Measurements from ENCODE around the gene IGFLR1.

The IGFLR1 gene, protein sequence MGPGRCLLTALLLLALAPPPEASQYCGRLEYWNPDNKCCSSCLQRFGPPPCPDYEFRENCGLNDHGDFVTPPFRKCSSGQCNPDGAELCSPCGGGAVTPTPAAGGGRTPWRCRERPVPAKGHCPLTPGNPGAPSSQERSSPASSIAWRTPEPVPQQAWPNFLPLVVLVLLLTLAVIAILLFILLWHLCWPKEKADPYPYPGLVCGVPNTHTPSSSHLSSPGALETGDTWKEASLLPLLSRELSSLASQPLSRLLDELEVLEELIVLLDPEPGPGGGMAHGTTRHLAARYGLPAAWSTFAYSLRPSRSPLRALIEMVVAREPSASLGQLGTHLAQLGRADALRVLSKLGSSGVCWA

DNA sequence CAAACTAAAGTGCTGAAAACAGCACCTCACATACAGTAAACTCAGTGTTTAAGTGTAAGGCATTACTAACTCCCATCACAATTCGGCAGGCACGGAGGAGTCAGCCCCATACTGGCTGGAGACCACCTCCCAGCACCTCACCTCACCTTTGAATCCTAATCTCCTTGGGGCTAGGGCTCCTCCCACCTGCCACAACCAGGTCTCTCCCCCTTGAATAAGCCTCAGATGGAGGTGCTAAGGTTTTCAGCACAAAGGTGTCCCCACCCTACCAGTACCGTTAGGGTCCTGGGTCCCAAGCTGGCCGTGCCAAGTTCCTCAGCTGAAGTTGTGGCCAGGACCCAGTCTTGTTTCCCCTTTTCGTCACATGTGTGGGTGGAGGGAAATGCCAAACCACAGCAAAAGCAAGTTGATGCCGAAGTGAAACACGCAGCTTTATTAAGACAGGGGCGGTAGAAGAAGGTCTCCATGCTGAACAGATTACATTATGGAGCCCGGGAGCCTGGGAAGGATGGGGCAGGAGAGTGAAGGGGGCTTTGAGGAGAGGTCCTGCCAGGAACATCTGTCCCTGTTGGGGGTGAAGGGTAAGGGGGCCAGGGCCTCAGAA is at the start of gene IGFLR1:
Gene IGFLR1 (minus strand): TSS at position 332 of the 604 bp plus-strand sequence. CDS start 1,272 bp downstream, outside the sequence.
- DNase-seq: no peak

DNA sequence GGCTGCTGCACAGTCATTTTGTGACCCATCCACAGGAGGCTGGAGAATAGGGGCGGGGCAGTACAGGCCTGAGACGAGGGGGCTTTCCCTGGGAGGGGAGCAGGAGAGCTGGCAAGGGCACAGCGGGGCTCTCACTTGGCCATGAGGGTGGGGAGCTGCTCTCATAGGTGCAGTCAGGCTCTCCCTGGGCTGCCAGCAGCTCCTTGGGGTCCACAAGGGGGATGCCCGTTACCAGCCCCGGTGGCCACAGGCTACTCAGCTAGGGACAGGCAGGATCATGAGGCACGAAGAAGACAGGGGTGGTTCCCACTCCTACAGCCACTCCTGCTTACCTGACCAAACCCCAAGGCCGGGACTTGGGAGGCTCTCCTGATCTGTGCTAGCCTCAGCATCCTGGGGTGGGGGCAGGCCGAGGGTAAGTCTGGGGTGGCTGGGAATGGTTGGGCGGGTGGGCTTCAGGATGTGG is 49.6 kb upstream of the IGFLR1 start:
- no peak for DNase-seq

DNA sequence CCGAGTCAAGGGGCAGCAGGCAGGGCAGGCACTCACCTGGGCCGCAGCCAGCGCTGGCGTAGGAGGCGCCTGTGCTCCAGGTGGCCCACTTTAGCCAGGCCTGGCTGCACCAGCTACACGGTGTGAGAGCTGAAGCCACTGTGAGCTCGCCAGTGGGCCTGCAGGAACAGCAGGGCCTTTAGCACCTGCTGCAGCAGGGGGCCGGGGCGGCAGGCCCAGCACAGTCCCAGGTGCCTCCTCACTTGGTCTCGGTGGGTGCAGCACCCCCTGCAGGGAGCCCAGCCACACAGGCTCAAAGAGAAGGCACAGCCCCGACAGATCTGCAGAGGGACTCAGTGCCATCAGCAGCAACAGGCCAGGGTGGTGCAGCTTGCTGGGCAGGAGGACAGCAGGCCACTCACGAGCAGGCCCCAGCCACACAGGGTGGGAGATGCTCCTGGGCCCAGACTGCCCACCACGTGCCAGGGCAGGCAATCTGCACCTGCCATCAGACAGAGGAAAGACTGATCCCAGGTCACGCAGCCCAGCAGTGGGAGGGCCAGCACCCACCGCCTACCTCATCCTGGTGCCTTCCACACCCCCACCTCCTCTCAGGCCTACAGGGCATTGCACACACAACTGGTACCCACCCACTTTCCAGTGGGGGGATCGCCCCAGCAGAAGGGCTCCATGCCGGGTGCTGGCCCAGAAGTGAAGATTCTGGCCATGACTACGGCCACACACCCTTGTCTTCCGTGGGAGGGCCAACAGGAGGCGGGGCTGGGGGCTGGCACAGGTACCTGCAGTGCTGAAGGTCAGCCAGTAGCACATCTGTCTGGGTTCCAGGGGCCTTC is 48.9 kb upstream of the IGFLR1 start:
- DNase-seq: peak; percentile 73

DNA sequence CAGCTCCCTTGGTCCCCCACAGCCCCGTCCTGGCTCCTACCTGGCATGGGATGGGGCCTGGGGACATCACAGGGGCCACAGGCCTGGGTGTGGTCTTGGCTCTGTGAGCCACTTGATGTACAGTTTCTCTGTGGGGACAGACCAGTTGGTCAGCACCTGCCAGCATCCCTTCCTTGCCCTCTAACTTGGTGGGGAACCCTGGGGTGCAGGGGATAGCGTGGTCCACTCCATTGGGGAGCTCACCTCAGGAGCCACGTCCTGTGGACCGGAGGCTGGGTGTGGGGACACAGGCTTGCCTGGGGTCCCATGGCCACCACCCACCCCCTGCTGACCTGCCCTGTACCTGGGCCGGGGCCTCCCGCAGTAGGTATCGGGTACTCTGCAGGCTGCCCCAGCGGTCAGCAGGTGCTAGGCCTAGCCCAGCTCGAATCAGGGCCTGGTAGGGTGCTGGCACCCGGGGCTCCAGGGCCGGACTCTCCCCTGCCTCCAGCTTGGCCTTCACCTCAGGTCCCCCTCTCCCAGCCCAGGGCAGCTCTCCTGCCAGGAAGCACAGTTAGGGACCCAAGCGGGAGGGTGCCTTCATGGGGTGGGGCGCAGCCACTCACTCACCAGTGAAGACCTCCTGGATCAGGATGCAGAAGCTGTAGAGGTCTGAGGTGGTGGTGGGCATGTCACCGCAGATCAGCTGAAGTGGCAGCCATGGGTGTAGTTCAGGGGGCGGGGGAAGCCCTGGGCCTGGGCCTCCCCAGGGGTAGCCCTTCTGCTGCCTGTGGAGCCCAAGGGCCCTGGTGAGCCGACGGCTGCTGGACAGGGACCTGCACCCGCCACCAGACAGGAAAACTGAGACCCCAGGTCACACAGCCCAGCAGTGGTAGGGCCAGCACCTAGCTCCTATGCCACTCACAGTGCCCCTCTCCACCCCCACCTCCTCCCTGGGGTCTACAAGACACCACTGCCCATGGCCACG is 48.0 kb upstream of the IGFLR1 start:
- DNase-seq: no peak

DNA sequence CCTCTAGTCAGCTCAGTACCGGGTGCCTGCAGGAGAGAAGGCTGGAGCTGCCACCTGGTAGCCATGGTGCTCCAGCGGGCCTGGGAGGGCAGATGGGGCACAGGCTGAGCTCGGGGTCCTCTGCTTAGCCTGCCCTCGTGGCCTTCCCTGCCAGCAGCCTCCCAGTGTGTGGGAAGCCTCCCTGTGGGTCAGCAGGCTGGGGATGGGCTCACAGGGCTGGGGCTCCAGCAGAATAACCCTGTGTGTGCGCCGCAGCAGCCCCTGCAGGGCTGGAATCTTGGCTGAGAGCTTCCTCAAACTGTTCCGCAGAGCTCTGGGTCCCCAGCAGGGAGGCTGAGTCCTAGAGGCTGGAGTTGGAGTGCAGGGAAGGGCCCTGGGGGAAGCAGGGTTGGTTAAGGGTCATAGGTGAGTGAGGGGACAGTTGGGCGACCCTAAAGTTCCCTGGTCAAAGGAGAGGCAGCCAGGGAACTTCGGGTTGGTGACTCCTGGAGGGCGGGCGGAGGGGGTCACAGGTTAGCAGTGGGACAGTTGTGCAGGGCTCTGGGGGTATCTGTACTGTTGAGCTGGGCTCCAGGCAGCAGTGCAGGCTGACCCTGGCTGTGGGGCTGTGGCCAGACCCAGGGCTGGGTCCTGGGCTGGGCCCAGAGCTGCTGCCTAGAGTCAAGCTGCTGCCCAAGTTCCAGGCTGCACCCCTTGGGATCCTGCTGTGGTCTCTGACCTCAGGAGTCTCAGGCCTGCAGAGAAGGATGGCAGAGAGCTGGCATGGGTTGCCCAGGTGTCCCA is 47.1 kb upstream of the IGFLR1 start:
- DNase-seq: no peak

DNA sequence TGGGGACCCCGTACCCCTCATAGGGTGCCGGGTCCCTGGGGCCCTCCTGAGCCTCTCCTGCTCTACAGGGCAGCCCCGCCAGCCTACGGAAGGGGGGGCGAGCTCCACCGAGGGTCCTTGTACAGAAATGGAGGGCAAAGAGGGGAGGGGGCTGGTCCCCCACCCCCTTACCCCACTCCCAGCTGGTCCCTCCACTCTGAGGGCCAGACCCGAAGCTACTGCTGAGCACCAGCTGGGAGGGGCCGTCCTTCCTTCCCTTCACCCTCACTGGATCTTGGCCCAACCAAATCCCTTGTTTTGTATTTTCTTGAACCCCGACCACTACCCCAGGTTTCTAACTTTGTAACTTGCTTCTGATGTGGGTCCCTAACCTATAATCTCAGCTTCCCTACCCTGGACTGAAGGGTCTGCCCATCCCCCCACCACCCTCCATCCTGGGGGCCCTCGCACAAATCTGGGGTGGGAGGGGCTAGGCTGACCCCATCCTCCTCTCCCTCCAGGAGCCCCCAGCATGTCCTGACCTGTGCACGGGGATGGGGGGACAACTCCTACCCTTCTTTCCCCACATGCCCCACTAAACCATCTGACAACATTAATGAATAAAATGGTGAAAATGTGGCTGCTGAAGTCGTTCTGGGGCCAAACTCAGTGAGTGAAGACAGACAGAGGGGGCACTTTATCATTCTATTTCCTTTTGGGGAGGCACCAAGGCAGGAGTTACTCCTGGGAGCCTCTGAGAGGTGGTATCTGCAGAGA is 46.1 kb upstream of the IGFLR1 start:
- DNase-seq: no peak

DNA sequence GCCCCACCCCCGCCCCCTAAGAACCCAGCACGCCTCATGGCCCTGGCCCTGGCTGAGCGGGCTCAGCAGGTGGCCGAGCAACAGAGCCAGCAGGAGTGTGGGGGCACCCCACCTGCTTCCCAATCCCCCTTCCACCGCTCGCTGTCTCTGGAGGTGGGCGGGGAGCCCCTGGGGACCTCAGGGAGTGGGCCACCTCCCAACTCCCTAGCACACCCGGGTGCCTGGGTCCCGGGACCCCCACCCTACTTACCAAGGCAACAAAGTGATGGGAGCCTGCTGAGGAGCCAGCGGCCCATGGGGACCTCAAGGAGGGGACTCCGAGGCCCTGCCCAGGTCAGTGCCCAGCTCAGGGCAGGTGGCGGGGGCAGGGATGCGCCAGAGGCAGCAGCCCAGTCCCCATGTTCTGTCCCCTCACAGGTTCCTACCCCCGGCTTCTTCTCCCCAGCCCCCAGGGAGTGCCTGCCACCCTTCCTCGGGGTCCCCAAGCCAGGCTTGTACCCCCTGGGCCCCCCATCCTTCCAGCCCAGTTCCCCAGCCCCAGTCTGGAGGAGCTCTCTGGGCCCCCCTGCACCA is 45.1 kb upstream of the IGFLR1 start:
- no peak for DNase-seq

DNA sequence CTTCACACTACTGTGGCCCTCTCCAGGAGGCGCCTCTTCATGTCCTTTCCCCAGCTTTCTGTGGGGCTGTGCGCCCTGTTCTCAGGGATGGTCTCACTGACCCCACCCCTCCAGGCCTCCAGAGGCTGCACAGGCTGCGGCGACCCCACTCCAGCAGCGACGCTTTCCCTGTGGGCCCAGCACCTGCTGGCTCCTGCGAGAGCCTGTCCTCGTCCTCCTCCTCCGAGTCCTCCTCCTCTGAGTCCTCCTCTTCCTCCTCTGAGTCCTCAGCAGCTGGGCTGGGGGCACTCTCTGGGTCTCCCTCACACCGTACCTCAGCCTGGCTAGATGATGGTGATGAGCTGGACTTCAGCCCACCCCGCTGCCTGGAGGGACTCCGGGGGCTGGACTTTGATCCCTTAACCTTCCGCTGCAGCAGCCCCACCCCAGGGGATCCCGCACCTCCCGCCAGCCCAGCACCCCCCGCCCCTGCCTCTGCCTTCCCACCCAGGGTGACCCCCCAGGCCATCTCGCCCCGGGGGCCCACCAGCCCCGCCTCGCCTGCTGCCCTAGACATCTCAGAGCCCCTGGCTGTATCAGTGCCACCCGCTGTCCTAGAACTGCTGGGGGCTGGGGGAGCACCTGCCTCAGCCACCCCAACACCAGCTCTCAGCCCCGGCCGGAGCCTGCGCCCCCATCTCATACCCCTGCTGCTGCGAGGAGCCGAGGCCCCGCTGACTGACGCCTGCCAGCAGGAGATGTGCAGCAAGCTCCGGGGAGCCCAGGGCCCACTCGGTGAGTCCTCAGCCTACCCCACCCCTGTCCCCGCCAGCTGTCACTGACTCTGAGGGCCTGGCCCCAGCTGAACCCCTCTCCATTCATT is 44.3 kb upstream of the IGFLR1 start:
- no peak for DNase-seq

DNA sequence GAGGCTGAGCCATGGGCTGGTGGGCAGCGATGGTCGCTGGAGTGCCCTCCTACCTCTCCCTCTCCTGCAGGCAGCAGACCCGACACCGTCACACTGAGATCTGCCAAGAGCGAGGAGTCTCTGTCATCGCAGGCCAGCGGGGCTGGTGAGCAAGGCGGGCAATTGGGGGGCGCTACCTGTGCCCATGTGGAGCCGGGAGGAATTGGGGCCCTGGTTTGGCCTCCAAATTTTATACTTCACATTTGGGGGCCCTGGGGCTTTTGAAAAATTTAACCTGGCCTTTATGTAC is 43.0 kb upstream of the IGFLR1 start:
- DNase-seq: no peak

DNA sequence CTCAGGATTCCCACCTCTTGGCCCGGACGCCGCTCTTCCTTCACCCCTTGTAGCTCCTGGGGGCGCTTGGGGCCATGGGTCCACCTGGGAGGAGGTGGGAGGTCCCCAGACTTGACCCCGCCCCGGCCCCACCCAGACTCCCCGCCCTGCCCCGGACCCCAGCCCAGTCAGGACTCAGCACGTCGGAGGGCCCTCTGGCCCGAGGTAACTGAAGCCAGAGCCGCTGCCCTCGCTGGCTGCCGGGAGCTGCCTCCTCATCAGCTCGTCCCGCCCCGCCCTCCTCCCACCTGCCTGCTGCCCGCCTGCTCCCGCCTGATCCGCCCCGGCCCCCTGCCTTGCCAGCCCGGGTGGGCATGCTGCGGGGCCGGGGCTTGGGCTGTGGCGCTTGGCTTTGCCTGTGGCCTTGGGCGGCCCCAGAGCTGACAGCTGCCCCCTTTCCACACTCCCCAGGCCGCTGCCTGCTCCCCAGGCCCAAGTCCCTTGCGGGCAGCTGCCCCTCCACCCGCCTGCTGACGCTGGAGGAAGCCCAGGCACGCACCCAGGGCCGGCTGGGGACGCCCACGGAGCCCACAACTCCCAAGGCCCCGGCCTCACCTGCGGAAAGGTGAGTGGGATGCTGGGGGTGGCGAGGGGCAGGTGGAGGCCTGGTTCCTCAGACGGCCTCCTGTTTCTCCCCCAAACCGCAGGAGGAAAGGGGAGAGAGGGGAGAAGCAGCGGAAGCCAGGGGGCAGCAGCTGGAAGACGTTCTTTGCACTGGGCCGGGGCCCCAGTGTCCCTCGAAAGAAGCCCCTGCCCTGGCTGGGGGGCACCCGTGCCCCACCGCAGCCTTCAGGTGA is 42.5 kb upstream of the IGFLR1 start:
- DNase-seq: no peak

DNA sequence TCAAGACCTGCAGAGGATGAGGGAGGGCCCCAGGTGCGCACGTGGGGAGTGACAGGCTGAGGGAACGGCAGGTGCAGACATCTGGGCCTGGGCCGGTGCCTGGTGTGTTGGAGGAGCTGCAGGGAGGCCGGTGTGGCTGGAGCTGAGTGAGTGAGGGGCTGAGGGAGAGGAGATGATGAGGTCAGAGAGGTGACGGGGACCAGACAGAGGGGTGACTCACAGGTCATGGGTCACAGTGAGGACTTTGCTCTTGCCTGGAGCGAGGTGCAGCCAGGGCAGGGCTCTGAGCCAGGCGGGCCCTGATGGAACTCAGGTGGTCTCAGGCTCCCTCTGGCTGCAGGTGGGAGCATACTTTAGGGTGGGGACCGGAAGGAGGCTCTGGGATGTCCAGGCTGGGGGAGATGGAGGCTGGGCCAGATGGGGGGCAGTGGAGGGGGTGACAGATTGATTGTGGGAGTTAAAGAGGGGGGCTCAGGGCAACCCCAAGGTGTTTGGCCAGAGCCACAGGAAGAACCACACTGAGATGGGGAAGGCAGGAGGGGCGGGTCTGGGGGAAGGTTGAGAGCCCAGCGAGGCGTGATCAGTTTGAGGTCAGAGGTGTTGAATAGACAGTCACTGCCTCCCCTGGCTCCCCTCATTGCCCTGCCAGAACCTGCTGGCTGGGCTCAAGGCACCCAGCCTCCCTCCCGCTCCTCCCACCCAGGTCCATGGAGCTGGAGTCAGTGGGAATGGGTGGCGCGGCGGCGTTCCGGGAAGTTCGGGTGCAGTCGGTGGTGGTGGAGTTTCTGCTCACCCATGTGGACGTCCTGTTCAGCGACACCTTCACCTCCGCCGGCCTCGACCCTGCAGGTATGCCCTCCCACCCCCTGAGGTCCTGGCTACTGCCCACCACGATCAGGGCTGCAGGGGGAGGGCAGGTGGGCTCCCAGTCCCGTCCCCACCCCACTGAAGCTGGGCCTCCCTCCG is 41.5 kb upstream of the IGFLR1 start:
- no peak for DNase-seq

DNA sequence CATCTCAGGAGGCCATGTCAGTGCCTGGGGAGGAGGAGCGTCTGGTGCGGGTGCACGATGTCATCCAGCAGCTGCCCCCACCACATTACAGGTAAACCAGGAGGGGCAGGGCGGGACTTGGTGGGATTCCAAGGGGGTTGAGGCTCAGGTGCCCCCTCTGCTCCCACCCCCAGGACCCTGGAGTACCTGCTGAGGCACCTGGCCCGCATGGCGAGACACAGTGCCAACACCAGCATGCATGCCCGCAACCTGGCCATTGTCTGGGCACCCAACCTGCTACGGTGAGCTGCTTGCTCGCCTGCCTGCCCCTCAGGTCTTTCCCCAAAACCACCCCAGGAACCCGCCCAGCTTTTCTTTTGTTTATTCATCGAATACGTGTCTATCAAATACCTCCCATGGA is 40.3 kb upstream of the IGFLR1 start:
- no peak for DNase-seq

DNA sequence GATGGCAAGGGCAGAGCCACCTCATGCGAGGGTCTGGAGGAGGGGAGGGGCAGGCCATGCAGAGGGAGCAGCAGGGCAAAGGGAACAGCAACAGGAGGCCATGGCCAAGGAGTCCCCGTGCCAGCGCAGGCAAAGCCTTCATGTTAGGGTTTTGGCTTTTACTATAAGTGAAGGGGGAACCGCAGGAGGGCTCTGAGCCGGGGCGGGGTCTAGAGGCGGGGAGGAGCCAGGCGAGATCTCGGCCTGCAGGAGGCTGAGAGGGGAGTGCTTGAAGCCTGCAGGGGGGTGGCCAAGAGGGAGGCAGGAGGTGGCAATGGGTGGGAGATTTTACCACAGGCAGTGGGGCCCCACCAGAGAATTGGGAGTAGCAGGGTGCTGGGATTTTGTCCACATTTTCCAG is 39.4 kb upstream of the IGFLR1 start:
- DNase-seq: no peak

DNA sequence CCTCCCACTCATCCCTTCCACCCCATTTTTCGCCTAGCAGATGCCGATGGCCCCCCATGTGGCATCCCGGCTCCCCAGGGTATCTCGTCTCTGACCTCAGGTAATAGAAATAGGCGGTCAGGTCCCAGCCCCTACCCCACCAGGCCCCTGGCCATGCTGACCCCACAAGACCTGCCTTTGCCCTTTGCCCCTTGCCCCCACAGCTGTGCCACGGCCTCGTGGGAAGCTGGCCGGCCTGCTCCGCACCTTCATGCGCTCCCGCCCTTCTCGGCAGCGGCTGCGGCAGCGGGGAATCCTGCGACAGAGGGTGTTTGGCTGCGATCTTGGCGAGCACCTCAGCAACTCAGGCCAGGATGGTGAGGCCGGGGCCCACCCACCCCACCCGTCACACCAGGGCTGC is 38.5 kb upstream of the IGFLR1 start:
- DNase-seq: no peak

DNA sequence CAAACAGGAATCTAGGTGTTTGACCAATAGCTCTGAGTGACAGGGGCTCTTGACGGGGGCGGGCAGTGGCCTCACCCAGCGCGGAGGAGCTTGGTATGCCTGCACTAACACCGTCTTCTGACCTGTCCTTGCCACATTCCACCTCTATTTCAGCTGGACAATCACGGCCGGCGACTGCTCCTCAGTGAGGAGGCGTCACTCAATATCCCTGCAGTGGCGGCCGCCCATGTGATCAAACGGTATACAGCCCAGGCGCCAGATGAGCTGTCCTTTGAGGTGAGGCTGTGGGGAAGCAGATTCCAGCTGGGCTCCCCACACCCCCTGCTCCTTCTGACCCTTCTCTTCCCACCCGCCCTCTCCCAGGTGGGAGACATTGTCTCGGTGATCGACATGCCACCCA is 37.8 kb upstream of the IGFLR1 start:
- DNase-seq: no peak

DNA sequence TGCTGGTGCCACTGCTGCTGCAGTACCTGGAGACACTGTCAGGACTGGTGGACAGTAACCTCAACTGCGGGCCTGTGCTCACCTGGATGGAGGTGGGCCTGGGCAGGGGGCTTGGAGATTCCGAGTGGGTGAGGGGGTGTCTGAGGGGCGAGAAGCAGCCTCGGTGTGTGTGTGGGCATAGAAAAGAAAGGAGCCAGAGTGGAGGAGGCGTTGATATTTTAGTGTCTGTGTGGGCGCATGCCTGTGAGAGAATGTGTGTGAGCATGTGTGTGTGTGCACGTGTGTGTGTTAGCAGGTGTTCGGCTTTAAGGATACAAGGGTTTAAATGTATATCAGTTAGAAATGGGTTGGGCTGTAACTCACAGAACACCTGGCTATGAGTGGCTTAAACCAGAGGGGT is 36.8 kb upstream of the IGFLR1 start:
- DNase-seq: no peak

DNA sequence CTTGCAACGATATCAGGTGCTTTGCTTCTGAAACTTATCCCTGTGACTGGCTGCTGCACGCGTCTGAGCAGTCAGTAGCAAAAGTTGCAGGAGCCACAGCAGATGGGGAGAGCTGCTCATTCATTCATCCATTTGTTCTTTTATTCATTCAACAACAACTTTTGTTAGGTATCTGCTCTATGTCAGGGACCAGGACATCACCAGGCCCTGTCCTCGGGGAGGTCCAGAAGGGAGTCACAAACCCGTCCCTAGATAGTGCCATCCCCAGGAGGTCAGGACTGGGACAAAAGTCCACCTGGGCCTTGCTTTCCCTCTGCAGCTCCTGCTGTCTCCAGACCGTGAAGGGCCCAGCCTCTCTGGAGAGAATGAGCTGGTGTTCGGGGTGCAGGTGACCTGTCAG is 35.7 kb upstream of the IGFLR1 start:
- DNase-seq: no peak
